CD4-positive, alpha-beta T cell (primary cell): Measurements from ENCODE around the gene INTS11. TPM values are rescaled to one million over a fixed set of nuclear protein-coding genes. Genes with fewer than 3 reads are reported as not detected.

Source experiments
- ATAC-seq: fragments of 200-7000 bp; cut with Tn5 transposase; one replicate; pipeline ENCODE4 v1.10.0; 2022; ENCODE audit warnings: mild to moderate bottlenecking; ENCODE audit not compliant: poor library complexity
- CTCF ChIA-PET: fragments of 350-600 bp; sonication (Branson Sonifier 250); formaldehyde crosslinking; loops from one replicate; lab custom pipeline; 2021; ENCODE audit warnings: antibody characterized with exemption, inconsistent platforms; lab: Charles Lee
- POLR2A ChIA-PET: fragments of 350-600 bp; sonication (Branson Sonifier 250); formaldehyde crosslinking; loops from one replicate; lab custom pipeline; 2021; ENCODE audit warnings: antibody characterized with exemption, inconsistent platforms; lab: Charles Lee
- DNase-seq, 14 experiments: peaks; one replicate each; pipeline ENCODE4 v3.0.0-alpha.2; 2013 to 2020; ENCODE audit warnings: mixed read lengths in 2 of 14
- H3K27ac ChIP-seq, 2 donors: one replicate each; pipeline versions ENCODE4 v1.5.1 to v1.7.0; 2013; ENCODE audit warnings: low read length in 2 of 2, low read depth in 1 of 2, mild to moderate bottlenecking in 1 of 2
- H3K27me3 ChIP-seq, 2 experiments: 1 replicate in 1 of 2; 2 replicates in 1 of 2; pipeline versions ENCODE4 v1.6.1 to v1.7.0; 2013; ENCODE audit warnings: low read length in 2 of 2, control low read depth in 1 of 2, mild to moderate bottlenecking in 1 of 2, moderate library complexity in 1 of 2; ENCODE audit not compliant: insufficient read depth in 2 of 2, control insufficient read depth in 1 of 2
- H3K36me3 ChIP-seq: one replicate; pipeline ENCODE4 v1.6.1; 2013; ENCODE audit warnings: low read length, control low read depth; ENCODE audit not compliant: insufficient read depth
- H3K4me1 ChIP-seq: one replicate; pipeline ENCODE4 v1.6.1; 2013; ENCODE audit warnings: low read length, control low read depth; ENCODE audit not compliant: insufficient read depth
- H3K4me3 ChIP-seq: one replicate; pipeline ENCODE4 v1.5.1; 2013; ENCODE audit warnings: mild to moderate bottlenecking, low read length, moderate library complexity
- H3K9me3 ChIP-seq, 2 experiments: 1 replicate in 1 of 2; 2 replicates in 1 of 2; pipeline versions ENCODE4 v1.6.1 to v1.7.0; 2013; ENCODE audit warnings: low read length in 2 of 2, mild to moderate bottlenecking in 2 of 2, control low read depth in 1 of 2, moderate library complexity in 1 of 2; ENCODE audit not compliant: control insufficient read depth in 1 of 2, insufficient read depth in 1 of 2
- H3K27ac Mint-ChIP-seq: one replicate; pipeline ENCODE4 v1.8.0; 2020; ENCODE audit warnings: mixed read lengths
- H3K27me3 Mint-ChIP-seq: one replicate; pipeline ENCODE4 v1.8.0; 2021; ENCODE audit warnings: mixed read lengths
- H3K36me3 Mint-ChIP-seq: one replicate; pipeline ENCODE4 v1.8.0; 2021; ENCODE audit warnings: low read depth, mixed read lengths
- H3K4me1 Mint-ChIP-seq: one replicate; pipeline ENCODE4 v1.8.0; 2021; ENCODE audit warnings: low read depth, mixed read lengths
- H3K4me3 Mint-ChIP-seq: one replicate; pipeline ENCODE4 v1.8.0; 2020; ENCODE audit warnings: mild to moderate bottlenecking, mixed read lengths
- H3K9me3 Mint-ChIP-seq: one replicate; pipeline ENCODE4 v1.8.0; 2020; ENCODE audit warnings: mixed read lengths
- CTCF ChIP-seq: fragments of 200-600 bp; IDR thresholded peaks from one replicate; pipeline ENCODE4 v1.8.0; 2022; ENCODE audit warnings: antibody characterized with exemption, mild to moderate bottlenecking
- intact Hi-C, 2 experiments: fragments of 100-400 bp; cut with DNase I in 1 of 2; cut with micrococcal nuclease in 1 of 2; formaldehyde crosslinking; loops; one replicate each; pipeline versions ENCODE4 v1.15.1 to v1.9.0; 2023 to 2025; cut with DNase I, micrococcal nuclease
- total RNA-seq, 174 experiments: library from RNA in 2 of 174; stranded (reverse) in 2 of 174; gene quantifications; one replicate each; pipeline ENCODE4 v1.2.3 and lab custom pipeline; 2021 to 2026

INTS11 gene
- total RNA-seq, 2 experiments from 2014 or later, result 130 to 137 TPM

GRCh38 chr1:1332031-1332755, 7.7 kb upstream of the INTS11 start:
- Mint-ChIP-seq H3K4me3 (no peak overlapping the region), H3K9me3 (no peaks in the 10 kb centered on the region), H3K4me1 (no peaks in the 10 kb centered on the region), H3K36me3 (no peaks in the 10 kb centered on the region), H3K27ac (no peak overlapping the region), H3K27me3 (no peaks in the 10 kb centered on the region)
- no peak overlapping the region for H3K4me3 ChIP-seq
- H3K4me1 ChIP-seq, result peaks cover 5% of the 10 kb centered on the region
- DNase-seq (no peak), ATAC-seq (no peak)
- ChIA-PET POLR2A (no interaction called here), CTCF (interaction anchor here (0.6 kb wide), 1 partner anchor 307 kb away, joined by 3 read pairs; no protein-coding TSS in a partner anchor)
- intact Hi-C loops, result no loop called here
- no peak overlapping the region for H3K27ac ChIP-seq
- peaks cover 12% of the 10 kb centered on the region for H3K36me3 ChIP-seq
- H3K9me3 ChIP-seq, result peaks cover 0 to 5% of the 10 kb centered on the region in 2 experiments
- H3K27me3 ChIP-seq, result no peaks in the 10 kb centered on the region
- no peak for TF ChIP-seq CTCF

- ChIA-PET CTCF (interaction anchor here (0.6 kb wide), 1 partner anchor 308 kb away, joined by 3 read pairs; no protein-coding TSS in a partner anchor), POLR2A (no interaction called here)
- TF ChIP-seq CTCF, result no peak
- H3K27ac Mint-ChIP-seq, result no peak within 1 kb of the TSS
- DNase-seq, result no peak
- ATAC-seq, result no peak
- H3K36me3 ChIP-seq, result peaks cover 14% of the 10 kb centered on the region
- H3K4me1 Mint-ChIP-seq, result peaks cover 1% of the 10 kb centered on the region
- no peaks in the 10 kb centered on the region for H3K27me3 ChIP-seq
- H3K27me3 Mint-ChIP-seq, result no peaks in the 10 kb centered on the region
- H3K27ac ChIP-seq, result no peak within 1 kb of the TSS
- H3K4me1 ChIP-seq, result peaks cover 12% of the 10 kb centered on the region
- peaks cover 0 to 5% of the 10 kb centered on the region in 2 experiments for H3K9me3 ChIP-seq
- intact Hi-C loops, result no loop called here
- peaks cover under 1% of the 10 kb centered on the region for H3K36me3 Mint-ChIP-seq
- H3K4me3 Mint-ChIP-seq, result no peak within 1 kb of the TSS
- no peak within 1 kb of the TSS for H3K4me3 ChIP-seq
- no peaks in the 10 kb centered on the region for H3K9me3 Mint-ChIP-seq
These were observed 6.9 kb upstream of the INTS11 start, which contains the start of gene TAS1R3 for GRCh38 chr1:1331068-1331965. Gene TAS1R3, plus strand, starts transcription at chr1:1331280. Its CDS starts 66 bp downstream, at chr1:1331346.

GRCh38 chr1:1330366-1331067, 6.1 kb upstream of the INTS11 start:
- peaks cover 20% of the 10 kb centered on the region for H3K4me1 ChIP-seq
- TF ChIP-seq CTCF, result no peak
- intact Hi-C loops, result no loop called here
- no peaks in the 10 kb centered on the region for H3K27me3 ChIP-seq
- DNase-seq (no peak), ATAC-seq (no peak)
- H3K27ac ChIP-seq, result no peak overlapping the region
- Mint-ChIP-seq H3K36me3 (peaks cover 6% of the 10 kb centered on the region), H3K4me3 (no peak overlapping the region), H3K9me3 (no peaks in the 10 kb centered on the region), H3K4me1 (peaks cover 9% of the 10 kb centered on the region), H3K27me3 (no peaks in the 10 kb centered on the region), H3K27ac (no peak overlapping the region)
- no peak overlapping the region for H3K4me3 ChIP-seq
- ChIA-PET CTCF (no interaction called here), POLR2A (no interaction called here)
- peaks cover 14% of the 10 kb centered on the region for H3K36me3 ChIP-seq
- peaks cover 0 to 5% of the 10 kb centered on the region in 2 experiments for H3K9me3 ChIP-seq
